MM.1S (cell line): ENCODE data around the gene CDHR1.

Source experiments
- CTCF ChIP-seq: fragments of 300-600 bp; sonication (generic); IDR thresholded peaks from 2 replicates; pipeline ENCODE4 v1.5.1; 2016; ENCODE audit warnings: antibody characterized with exemption, low read length, mixed read lengths
- EZH2 ChIP-seq: fragments of 300-600 bp; sonication (generic); optimal IDR thresholded peaks from 2 replicates; pipeline ENCODE3; 2017; ENCODE audit warnings: low read depth, mild to moderate bottlenecking, antibody characterized with exemption, low read length, mixed read lengths
- EZH2phosphoT487 ChIP-seq: fragments of 300-600 bp; sonication (generic); IDR thresholded peaks from 2 replicates; pipeline ENCODE4 v1.6.1; 2018; ENCODE audit warnings: antibody characterized with exemption, low read length

GRCh38 chr10:84191106-84191505, 3.2 kb upstream of the CDHR1 start:
- no peak for TF ChIP-seq CTCF
- no peak for TF ChIP-seq EZH2phosphoT487
- no peak for TF ChIP-seq EZH2
